Liver (tissue), 3 donors: ENCODE data around the gene CRADD.

Experiments
- ATF3 ChIP-seq: IDR thresholded peaks from 2 replicates; pipeline ENCODE4 v1.6.1; 2016; ENCODE audit warnings: antibody characterized with exemption
- FOXA1 ChIP-seq: IDR thresholded peaks from 2 replicates; pipeline ENCODE4 v1.6.1; 2016; ENCODE audit warnings: antibody characterized with exemption
- FOXA2 ChIP-seq: IDR thresholded peaks from 2 replicates; pipeline ENCODE4 v1.6.1; 2016; ENCODE audit warnings: antibody characterized with exemption
- GABPA ChIP-seq, 2 donors: IDR thresholded peaks in 1 of 2; conservative IDR thresholded peaks in 1 of 2; 2 replicates each; pipeline ENCODE4 v1.6.1; 2016; ENCODE audit warnings: antibody characterized with exemption in 2 of 2, mild to moderate bottlenecking in 1 of 2, moderate library complexity in 1 of 2
- HNF4G ChIP-seq: IDR thresholded peaks from 2 replicates; pipeline ENCODE4 v1.6.1; 2016; ENCODE audit warnings: antibody characterized with exemption
- MAX ChIP-seq: IDR thresholded peaks from 2 replicates; pipeline ENCODE4 v1.6.1; 2016; ENCODE audit warnings: antibody characterized with exemption
- RXRA ChIP-seq, 2 donors: IDR thresholded peaks; 2 replicates each; pipeline ENCODE4 v1.6.1; 2017 to 2018; ENCODE audit warnings: antibody characterized with exemption in 2 of 2, mild to moderate bottlenecking in 1 of 2
- YY1 ChIP-seq: IDR thresholded peaks from 2 replicates; pipeline ENCODE4 v1.6.1; 2016; ENCODE audit warnings: antibody characterized with exemption, mild to moderate bottlenecking
- TF ChIP-seq, protein P1 (sequence below): fragments of 150-350 bp; IDR thresholded peaks from 2 replicates; pipeline ENCODE4 v1.5.1; 2017; ENCODE audit warnings: improper control_type of control experiment, low read depth, low read length; ENCODE audit not compliant: missing input control
- donor health status: healthy.
- donor health status: healthy.

DNA sequence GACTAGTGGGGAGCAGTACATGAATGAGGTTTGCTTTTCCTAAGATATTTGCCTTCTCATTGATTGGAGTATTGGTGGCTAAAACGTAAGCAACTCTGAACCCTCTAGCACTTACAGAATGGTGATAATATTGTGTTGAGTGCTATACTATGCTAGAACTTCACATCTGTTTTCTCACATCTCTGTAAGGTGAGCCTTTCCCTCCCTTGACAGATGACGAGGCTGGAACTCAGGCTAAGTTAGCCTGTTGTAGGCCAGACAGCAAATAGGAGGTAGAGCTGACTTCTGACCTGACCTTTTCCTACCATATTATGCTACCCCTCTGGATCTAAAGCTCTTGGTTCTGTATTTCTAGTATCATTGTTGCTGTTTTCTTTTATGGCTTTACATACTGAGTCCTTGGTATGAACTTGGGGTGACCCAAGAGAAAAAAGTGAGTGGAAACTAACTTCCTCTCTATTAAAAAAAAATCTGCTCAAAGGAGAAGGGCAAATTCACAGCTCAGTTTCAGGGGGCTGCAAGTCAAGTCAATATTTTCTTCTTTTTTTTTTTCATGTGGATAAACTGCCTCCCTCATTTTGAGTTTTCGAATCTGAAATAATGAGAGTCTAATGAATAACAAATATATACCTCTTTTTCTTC, 85.9 kb downstream of the CRADD start:
- TF ChIP-seq MAX (no peak), HNF4G (no peak), YY1 (no peak), RXRA (IDR thresholded peaks at IDR 0.05) (no peak), FOXA2 (no peak), FOXA1 (no peak), GABPA (IDR thresholded peaks at IDR 0.05 in 1 of 2, conservative IDR thresholded peaks at IDR 0.05 in 1 of 2) (no peak), ATF3 (no peak)
- TF ChIP-seq, protein P1, sequence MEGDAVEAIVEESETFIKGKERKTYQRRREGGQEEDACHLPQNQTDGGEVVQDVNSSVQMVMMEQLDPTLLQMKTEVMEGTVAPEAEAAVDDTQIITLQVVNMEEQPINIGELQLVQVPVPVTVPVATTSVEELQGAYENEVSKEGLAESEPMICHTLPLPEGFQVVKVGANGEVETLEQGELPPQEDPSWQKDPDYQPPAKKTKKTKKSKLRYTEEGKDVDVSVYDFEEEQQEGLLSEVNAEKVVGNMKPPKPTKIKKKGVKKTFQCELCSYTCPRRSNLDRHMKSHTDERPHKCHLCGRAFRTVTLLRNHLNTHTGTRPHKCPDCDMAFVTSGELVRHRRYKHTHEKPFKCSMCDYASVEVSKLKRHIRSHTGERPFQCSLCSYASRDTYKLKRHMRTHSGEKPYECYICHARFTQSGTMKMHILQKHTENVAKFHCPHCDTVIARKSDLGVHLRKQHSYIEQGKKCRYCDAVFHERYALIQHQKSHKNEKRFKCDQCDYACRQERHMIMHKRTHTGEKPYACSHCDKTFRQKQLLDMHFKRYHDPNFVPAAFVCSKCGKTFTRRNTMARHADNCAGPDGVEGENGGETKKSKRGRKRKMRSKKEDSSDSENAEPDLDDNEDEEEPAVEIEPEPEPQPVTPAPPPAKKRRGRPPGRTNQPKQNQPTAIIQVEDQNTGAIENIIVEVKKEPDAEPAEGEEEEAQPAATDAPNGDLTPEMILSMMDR: no peak
